ENCODE results near the gene COL20A1. TPM values are rescaled to one million over a fixed set of nuclear protein-coding genes. Genes with fewer than 3 reads are reported as not detected.

Gene COL20A1
- total RNA-seq, 1 donor from 2014 or later, result not detected

DNA sequence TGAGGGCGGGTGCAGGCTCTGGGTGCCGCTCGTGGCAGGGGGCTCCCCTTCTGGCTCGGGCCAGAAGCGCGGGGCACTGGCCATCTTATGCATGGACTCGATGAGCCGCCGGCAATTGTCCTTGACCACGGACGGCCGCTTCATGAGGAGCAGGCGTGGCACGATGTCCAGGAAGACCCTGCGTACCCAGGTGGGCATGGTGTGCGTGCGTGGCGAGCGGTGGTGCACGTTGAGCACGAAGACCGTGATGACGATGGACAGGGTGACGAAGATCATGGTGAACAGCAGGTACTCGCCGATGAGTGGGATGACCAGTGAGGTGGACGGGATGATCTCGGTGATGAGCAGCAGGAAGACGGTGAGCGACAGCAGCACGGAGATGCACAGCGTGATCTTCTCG lies 57.2 kb downstream of the COL20A1 start:
- H3K27me3 ChIP-seq (ENCODE audit: control insufficient read depth, insufficient read depth, low read length), result peaks cover 7% of the 10 kb centered on the region
- no peaks in the 10 kb centered on the region for H3K36me3 ChIP-seq (ENCODE audit: control insufficient read depth, insufficient read depth, low read length)
- H3K4me3 ChIP-seq (ENCODE audit: low read depth, low read length), result no peak overlapping the region
- no peak for DNase-seq (ENCODE audit: low read depth)
- TF ChIP-seq, protein P1, sequence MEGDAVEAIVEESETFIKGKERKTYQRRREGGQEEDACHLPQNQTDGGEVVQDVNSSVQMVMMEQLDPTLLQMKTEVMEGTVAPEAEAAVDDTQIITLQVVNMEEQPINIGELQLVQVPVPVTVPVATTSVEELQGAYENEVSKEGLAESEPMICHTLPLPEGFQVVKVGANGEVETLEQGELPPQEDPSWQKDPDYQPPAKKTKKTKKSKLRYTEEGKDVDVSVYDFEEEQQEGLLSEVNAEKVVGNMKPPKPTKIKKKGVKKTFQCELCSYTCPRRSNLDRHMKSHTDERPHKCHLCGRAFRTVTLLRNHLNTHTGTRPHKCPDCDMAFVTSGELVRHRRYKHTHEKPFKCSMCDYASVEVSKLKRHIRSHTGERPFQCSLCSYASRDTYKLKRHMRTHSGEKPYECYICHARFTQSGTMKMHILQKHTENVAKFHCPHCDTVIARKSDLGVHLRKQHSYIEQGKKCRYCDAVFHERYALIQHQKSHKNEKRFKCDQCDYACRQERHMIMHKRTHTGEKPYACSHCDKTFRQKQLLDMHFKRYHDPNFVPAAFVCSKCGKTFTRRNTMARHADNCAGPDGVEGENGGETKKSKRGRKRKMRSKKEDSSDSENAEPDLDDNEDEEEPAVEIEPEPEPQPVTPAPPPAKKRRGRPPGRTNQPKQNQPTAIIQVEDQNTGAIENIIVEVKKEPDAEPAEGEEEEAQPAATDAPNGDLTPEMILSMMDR (IDR thresholded peaks at IDR 0.05; ENCODE audit: insufficient read depth, low read length, poor library complexity, severe bottlenecking), result no peak

DNA sequence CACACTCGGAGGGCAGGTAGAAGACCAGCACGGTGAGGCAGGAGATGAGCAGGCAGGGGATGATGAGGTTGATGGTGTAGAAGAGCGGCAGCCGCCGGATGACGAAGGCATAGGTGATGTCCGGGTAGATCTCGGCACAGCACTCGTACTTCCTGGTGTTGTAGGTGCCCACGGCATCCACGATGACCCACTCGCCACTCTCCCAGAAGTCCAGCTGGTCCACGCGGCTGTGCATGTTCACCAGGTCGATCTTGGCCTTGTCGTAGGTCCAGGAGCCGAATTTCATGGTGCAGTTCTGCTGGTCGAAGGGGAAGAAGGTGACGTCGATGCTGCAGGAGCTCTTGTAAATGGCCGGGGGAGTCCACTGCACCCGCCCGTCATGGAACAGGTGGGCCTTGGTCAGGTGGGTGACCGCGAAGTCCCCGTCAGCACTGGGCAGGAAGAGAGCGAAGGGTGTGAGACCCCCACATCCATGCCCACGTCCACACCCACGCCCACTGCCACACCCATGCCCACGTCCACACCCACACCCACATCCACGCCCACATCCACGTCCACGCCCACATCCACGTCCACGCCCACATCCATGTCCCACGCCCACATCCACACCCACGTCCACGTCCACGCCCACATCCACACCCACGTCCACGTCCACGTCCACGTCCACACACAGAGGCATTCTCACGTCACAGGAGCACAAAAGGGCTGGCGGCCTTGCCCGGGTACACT lies 57.8 kb downstream of the COL20A1 start:
- Histone ChIP-seq H3K36me3 (ENCODE audit: control insufficient read depth, insufficient read depth, low read length) (no peaks in the 10 kb centered on the region), H3K27me3 (ENCODE audit: control insufficient read depth, insufficient read depth, low read length) (peaks cover 7% of the 10 kb centered on the region), H3K4me3 (ENCODE audit: low read depth, low read length) (no peak overlapping the region)
- no peak for DNase-seq (ENCODE audit: low read depth)
- TF ChIP-seq, protein P1 (IDR thresholded peaks at IDR 0.05; ENCODE audit: insufficient read depth, low read length, poor library complexity, severe bottlenecking), result no peak

DNA sequence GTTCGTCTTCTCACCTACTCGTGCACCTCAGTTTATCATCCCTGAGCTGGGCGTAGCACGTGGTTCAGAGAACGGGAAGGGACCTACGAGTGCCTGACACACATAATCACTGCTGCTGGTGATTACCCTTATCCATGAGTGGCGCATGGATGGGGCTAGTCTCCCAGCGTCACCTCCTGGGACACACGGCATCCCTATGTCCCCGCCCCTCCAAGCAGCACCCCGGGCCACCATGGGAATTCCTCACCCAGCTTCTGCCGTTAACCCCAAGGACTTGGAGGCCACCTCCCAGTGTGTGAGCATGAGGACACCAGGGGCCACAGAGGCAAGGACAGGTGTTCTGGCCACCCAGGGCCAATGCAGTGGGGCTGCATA lies 58.3 kb downstream of the COL20A1 start:
- H3K4me3 ChIP-seq (ENCODE audit: low read depth, low read length), result no peak overlapping the region
- H3K27me3 ChIP-seq (ENCODE audit: control insufficient read depth, insufficient read depth, low read length), result peaks cover 7% of the 10 kb centered on the region
- no peaks in the 10 kb centered on the region for H3K36me3 ChIP-seq (ENCODE audit: control insufficient read depth, insufficient read depth, low read length)
- DNase-seq (ENCODE audit: low read depth), result no peak
- TF ChIP-seq, protein P1 (IDR thresholded peaks at IDR 0.05; ENCODE audit: insufficient read depth, low read length, poor library complexity, severe bottlenecking), result no peak

DNA sequence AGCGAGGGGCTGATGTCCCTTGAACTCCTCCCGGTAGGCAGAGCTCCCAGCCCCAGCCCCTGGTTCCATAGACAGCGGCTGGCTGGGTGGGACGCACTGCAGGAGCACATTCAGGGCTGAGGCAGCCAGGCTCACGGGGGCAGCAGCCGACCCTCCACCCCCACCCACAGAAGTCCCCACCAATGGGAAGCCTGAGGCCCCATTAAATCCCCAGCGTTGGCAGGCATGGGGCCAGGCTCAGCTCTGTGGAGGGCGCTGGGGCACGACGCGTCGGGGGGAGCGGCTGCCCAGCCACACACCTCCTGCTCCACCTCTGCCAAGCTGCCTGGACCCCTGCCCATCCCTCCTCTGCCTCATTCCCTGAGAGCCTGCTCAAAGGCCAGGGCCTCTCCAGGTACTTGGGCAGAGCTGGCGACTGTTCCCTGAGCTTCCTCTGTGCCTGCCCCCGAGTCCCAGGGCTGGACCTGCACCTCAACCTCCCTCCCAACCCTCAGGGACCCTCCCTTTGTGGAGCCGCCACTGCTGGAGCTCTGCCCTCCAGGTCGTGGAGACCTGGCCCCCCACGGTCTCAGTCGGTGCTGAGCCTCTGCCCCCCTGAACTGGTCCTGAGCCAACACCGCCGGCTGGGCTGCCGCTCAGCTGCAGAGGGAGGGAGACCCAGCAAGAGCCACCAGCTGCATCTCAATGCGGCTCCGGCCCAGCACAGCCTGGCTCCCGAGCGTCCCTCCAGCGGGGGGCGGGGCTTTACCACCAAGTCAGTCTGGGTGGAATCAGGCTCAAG lies 59.0 kb downstream of the COL20A1 start:
- no peak overlapping the region for H3K4me3 ChIP-seq (ENCODE audit: low read depth, low read length)
- TF ChIP-seq, protein P1 (IDR thresholded peaks at IDR 0.05; ENCODE audit: insufficient read depth, low read length, poor library complexity, severe bottlenecking), result no peak
- H3K27me3 ChIP-seq (ENCODE audit: control insufficient read depth, insufficient read depth, low read length), result peaks cover 7% of the 10 kb centered on the region
- H3K36me3 ChIP-seq (ENCODE audit: control insufficient read depth, insufficient read depth, low read length), result no peaks in the 10 kb centered on the region
- no peak for DNase-seq (ENCODE audit: low read depth)

DNA sequence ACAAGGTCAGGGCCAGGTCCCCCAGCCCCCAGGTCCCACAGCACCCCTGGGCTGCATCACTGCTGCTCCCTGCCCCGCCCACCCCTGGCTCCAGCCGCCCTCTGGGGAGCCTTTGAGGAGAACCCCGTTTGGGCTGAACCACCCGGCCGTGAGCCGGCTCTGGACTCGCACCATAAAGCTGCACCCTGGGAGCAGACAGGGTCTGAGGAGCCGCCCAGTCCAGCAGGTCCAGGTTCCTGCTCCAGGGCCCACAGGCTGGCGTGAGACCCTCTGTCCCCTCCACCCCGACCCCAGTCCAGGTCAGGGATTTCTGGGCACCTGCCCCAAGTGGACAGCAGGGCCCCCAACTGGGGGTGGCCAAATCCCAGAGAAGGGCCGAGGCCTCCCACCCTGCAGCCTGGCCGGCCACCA lies 59.8 kb downstream of the COL20A1 start:
- H3K4me3 ChIP-seq (ENCODE audit: low read depth, low read length), result no peak overlapping the region
- TF ChIP-seq, protein P1 (IDR thresholded peaks at IDR 0.05; ENCODE audit: insufficient read depth, low read length, poor library complexity, severe bottlenecking), result no peak
- peaks cover 7% of the 10 kb centered on the region for H3K27me3 ChIP-seq (ENCODE audit: control insufficient read depth, insufficient read depth, low read length)
- no peaks in the 10 kb centered on the region for H3K36me3 ChIP-seq (ENCODE audit: control insufficient read depth, insufficient read depth, low read length)
- no peak for DNase-seq (ENCODE audit: low read depth)
